ENCODE data around the gene MYBPC3. TPM values are rescaled to one million over a fixed set of nuclear protein-coding genes. Genes with fewer than 3 reads are reported as not detected.

The MYBPC3 gene
- total and polyA plus RNA-seq, 4 donors = 0.89 to 3.4 (median 1.0) TPM

GRCh38 chr11:47306484-47306844 lies 46.0 kb downstream of the MYBPC3 start:
- Histone ChIP-seq H3K4me3 (no peak overlapping the region), H3K36me3 (ENCODE audit: control insufficient read depth in 4 of 4, insufficient read depth in 4 of 4, low read length in 4 of 4) (peaks cover 20 to 67% (median 39%) of the 10 kb centered on the region in 4 donors), H3K9me3 (ENCODE audit: control insufficient read depth in 4 of 4, insufficient read depth in 3 of 4, low read length in 3 of 4) (peaks cover 0 to 3% (median 0%) of the 10 kb centered on the region in 4 donors), H3K27me3 (ENCODE audit: control insufficient read depth in 3 of 3, insufficient read depth in 3 of 3, low read length in 2 of 3) (no peaks in the 10 kb centered on the region), H3K9ac (ENCODE audit: insufficient read depth in 1 of 2, low read length in 2 of 2) (no peak overlapping the region), H3K27ac (ENCODE audit: low read depth in 1 of 2, low read length in 1 of 2) (peak overlapping the region in 1 of 2 donors; percentile 58), H3K4me1 (ENCODE audit: control insufficient read depth in 5 of 5, insufficient read depth in 5 of 5, low read length in 5 of 5) (peaks cover 0 to 8% (median 0%) of the 10 kb centered on the region in 5 donors)
- 89 to 93% methylated on average over 1 of the region's 1 CpG for WGBS, 2 donors
- DNase-seq (no peak), ATAC-seq (ENCODE audit: insufficient read depth, low FRiP score) (no peak)
- TF ChIP-seq CTCF (IDR thresholded peaks at IDR 0.05; ENCODE audit: control extremely low read depth, extremely low read depth) = no peak

GRCh38 chr11:47305734-47306483 lies 46.6 kb downstream of the MYBPC3 start:
- peaks cover 15 to 63% (median 38%) of the 10 kb centered on the region in 4 donors for H3K36me3 ChIP-seq (ENCODE audit: control insufficient read depth in 4 of 4, insufficient read depth in 4 of 4, low read length in 4 of 4)
- no peak for DNase-seq

GRCh38 chr11:47302853-47303252 lies 49.6 kb downstream of the MYBPC3 start:
- WGBS, 2 donors = 100% methylated on average over 1 of the region's 1 CpG
- Histone ChIP-seq H3K27ac (ENCODE audit: low read depth in 1 of 2, low read length in 1 of 2) (no peak overlapping the region), H3K4me1 (ENCODE audit: control insufficient read depth in 5 of 5, insufficient read depth in 5 of 5, low read length in 5 of 5) (peaks cover 0 to 8% (median 0%) of the 10 kb centered on the region in 5 donors), H3K9me3 (ENCODE audit: control insufficient read depth in 4 of 4, insufficient read depth in 3 of 4, low read length in 3 of 4) (peaks cover 0 to 3% (median 3%) of the 10 kb centered on the region in 4 donors), H3K36me3 (ENCODE audit: control insufficient read depth in 4 of 4, insufficient read depth in 4 of 4, low read length in 4 of 4) (peaks cover 13 to 68% (median 42%) of the 10 kb centered on the region in 4 donors), H3K9ac (ENCODE audit: insufficient read depth in 1 of 2, low read length in 2 of 2) (no peak overlapping the region), H3K4me3 (no peak overlapping the region), H3K27me3 (ENCODE audit: control insufficient read depth in 3 of 3, insufficient read depth in 3 of 3, low read length in 2 of 3) (no peaks in the 10 kb centered on the region)
- no peak for DNase-seq
- ATAC-seq (ENCODE audit: insufficient read depth, low FRiP score) = no peak
- no peak for TF ChIP-seq CTCF (IDR thresholded peaks at IDR 0.05; ENCODE audit: control extremely low read depth, extremely low read depth)

More at GRCh38 chr11:47305734-47306483, 46.6 kb downstream of the MYBPC3 start:
- H3K9me3 ChIP-seq (ENCODE audit: control insufficient read depth in 4 of 4, insufficient read depth in 3 of 4, low read length in 3 of 4) = peaks cover 0 to 3% (median 0%) of the 10 kb centered on the region in 4 donors
- no peak overlapping the region for H3K4me3 ChIP-seq
- H3K4me1 ChIP-seq (ENCODE audit: control insufficient read depth in 5 of 5, insufficient read depth in 5 of 5, low read length in 5 of 5) = peaks cover 0 to 8% (median 0%) of the 10 kb centered on the region in 5 donors
- no peak for TF ChIP-seq CTCF (IDR thresholded peaks at IDR 0.05; ENCODE audit: control extremely low read depth, extremely low read depth)
- no peaks in the 10 kb centered on the region for H3K27me3 ChIP-seq (ENCODE audit: control insufficient read depth in 3 of 3, insufficient read depth in 3 of 3, low read length in 2 of 3)
- 94 to 97% methylated on average over 3 of the region's 3 CpGs for WGBS, 2 donors
- H3K9ac ChIP-seq (ENCODE audit: insufficient read depth in 1 of 2, low read length in 2 of 2) = no peak overlapping the region
- H3K27ac ChIP-seq (ENCODE audit: low read depth in 1 of 2, low read length in 1 of 2) = peak overlapping the region in 1 of 2 donors; percentile 87
- no peak for ATAC-seq (ENCODE audit: insufficient read depth, low FRiP score)
